DOHH2 (cell line): ENCODE results near the gene MRPL55.

Experiments
- H3F3A ChIP-seq: fragments of 200-600 bp; sonication (generic), shearing (Covaris generic); 2 replicates; pipeline ENCODE4 v1.6.0; 2016; ENCODE audit warnings: antibody characterized with exemption, mild to moderate bottlenecking; ENCODE audit not compliant: control insufficient read depth, insufficient read depth
- H3K27ac ChIP-seq: fragments of 200-600 bp; sonication (generic); 2 replicates; pipeline ENCODE4 v1.5.1; 2014; ENCODE audit warnings: low read depth, mild to moderate bottlenecking, low read length, moderate library complexity
- H3K27me3 ChIP-seq: fragments of 200-600 bp; sonication (generic); 2 replicates; pipeline ENCODE4 v1.6.1; 2014; ENCODE audit warnings: mild to moderate bottlenecking, low read length, mixed read lengths; ENCODE audit not compliant: control insufficient read depth
- H3K36me3 ChIP-seq: fragments of 200-600 bp; sonication (generic); 2 replicates; pipeline ENCODE4 v1.6.1; 2014; ENCODE audit warnings: mild to moderate bottlenecking, low read length, moderate library complexity, mixed read lengths; ENCODE audit not compliant: control insufficient read depth
- H3K4me1 ChIP-seq: fragments of 200-600 bp; sonication (generic); 2 replicates; pipeline ENCODE4 v1.6.1; 2014; ENCODE audit warnings: mild to moderate bottlenecking, low read length, mixed read lengths; ENCODE audit not compliant: control insufficient read depth
- H3K4me2 ChIP-seq: fragments of 200-600 bp; sonication (generic); 2 replicates; pipeline ENCODE4 v1.6.0; 2014; ENCODE audit warnings: mild to moderate bottlenecking, low read length, moderate library complexity
- H3K4me3 ChIP-seq: fragments of 200-600 bp; sonication (generic); 2 replicates; pipeline ENCODE4 v1.5.1; 2014; ENCODE audit warnings: mild to moderate bottlenecking, low read length, mixed read lengths
- H3K79me2 ChIP-seq: fragments of 200-600 bp; sonication (generic); 2 replicates; pipeline ENCODE4 v1.6.1; 2014; ENCODE audit warnings: mild to moderate bottlenecking, low read length, mixed read lengths; ENCODE audit not compliant: control insufficient read depth
- H3K9me2 ChIP-seq: fragments of 200-600 bp; sonication (generic); replicated peaks from 2 replicates; pipeline ENCODE4 v1.6.1; 2014; ENCODE audit warnings: mild to moderate bottlenecking, low read length, mixed read lengths; ENCODE audit not compliant: control insufficient read depth
- H3K9me3 ChIP-seq: fragments of 200-600 bp; sonication (generic); 2 replicates; pipeline ENCODE4 v1.6.1; 2014; ENCODE audit warnings: antibody characterized with exemption, low read length, mixed read lengths; ENCODE audit not compliant: control insufficient read depth, insufficient read depth
- H4K20me1 ChIP-seq: fragments of 200-600 bp; sonication (generic); 2 replicates; pipeline ENCODE4 v1.6.0; 2014; ENCODE audit warnings: low read depth, mild to moderate bottlenecking, antibody characterized with exemption, low read length, moderate library complexity; ENCODE audit not compliant: control insufficient read depth, insufficient read depth
- CTCF ChIP-seq: fragments of 200-600 bp; sonication (generic); IDR thresholded peaks from one replicate; pipeline ENCODE4 v1.5.1; 2014; ENCODE audit warnings: antibody characterized with exemption, mild to moderate bottlenecking, low read depth, low read length; ENCODE audit not compliant: poor library complexity, severe bottlenecking
- EZH2phosphoT487 ChIP-seq: fragments of 200-600 bp; sonication (generic); IDR thresholded peaks from 2 replicates; pipeline ENCODE4 v1.6.1; 2017; ENCODE audit warnings: borderline replicate concordance, mild to moderate bottlenecking, antibody characterized with exemption, low read length, moderate library complexity, mixed read lengths

MRPL55 gene

GRCh38 chr1:228063251-228064191 is 45.6 kb downstream of the MRPL55 start:
- no peaks in the 10 kb centered on the region for H3F3A ChIP-seq
- no peaks in the 10 kb centered on the region for H4K20me1 ChIP-seq
- no peak overlapping the region for H3K27ac ChIP-seq
- TF ChIP-seq CTCF (no peak), EZH2phosphoT487 (no peak)
- H3K4me2 ChIP-seq: no peak overlapping the region
- no peaks in the 10 kb centered on the region for H3K79me2 ChIP-seq
- H3K36me3 ChIP-seq: no peaks in the 10 kb centered on the region
- H3K9me3 ChIP-seq: no peaks in the 10 kb centered on the region
- 0 out of 2 replicates have a peak, but pooled peaks cover 3% of the 10 kb centered on the region for H3K4me1 ChIP-seq
- H3K9me2 ChIP-seq: no peaks in the 10 kb centered on the region
- H3K27me3 ChIP-seq: no peaks in the 10 kb centered on the region
- H3K4me3 ChIP-seq: no peak overlapping the region

- Histone ChIP-seq H3K27me3 (no peaks in the 10 kb centered on the region), H3K79me2 (no peaks in the 10 kb centered on the region)
These were observed 46.3 kb downstream of the MRPL55 start for GRCh38 chr1:228062812-228063211.

GRCh38 chr1:228062085-228062791 is 46.9 kb downstream of the MRPL55 start:
- Histone ChIP-seq H3F3A (no peaks in the 10 kb centered on the region), H3K36me3 (no peaks in the 10 kb centered on the region), H3K27ac (no peak overlapping the region), H3K4me3 (no peak overlapping the region), H3K9me3 (no peaks in the 10 kb centered on the region), H3K79me2 (no peaks in the 10 kb centered on the region), H3K27me3 (no peaks in the 10 kb centered on the region), H3K9me2 (no peaks in the 10 kb centered on the region), H3K4me1 (0 out of 2 replicates have a peak, but pooled peaks cover 3% of the 10 kb centered on the region), H4K20me1 (no peaks in the 10 kb centered on the region), H3K4me2 (no peak overlapping the region)
- TF ChIP-seq EZH2phosphoT487: no peak
- TF ChIP-seq CTCF: no peak

More at GRCh38 chr1:228062812-228063211, 46.3 kb downstream of the MRPL55 start:
- Histone ChIP-seq H3K4me1 (0 out of 2 replicates have a peak, but pooled peaks cover 3% of the 10 kb centered on the region), H3K4me2 (no peak overlapping the region), H3K9me3 (no peaks in the 10 kb centered on the region), H3K4me3 (no peak overlapping the region), H3F3A (no peaks in the 10 kb centered on the region), H3K27ac (no peak overlapping the region), H3K9me2 (no peaks in the 10 kb centered on the region), H3K36me3 (no peaks in the 10 kb centered on the region), H4K20me1 (no peaks in the 10 kb centered on the region)
- no peak for TF ChIP-seq CTCF
- TF ChIP-seq EZH2phosphoT487: no peak
